Endothelial cell of umbilical vein (primary cell): ENCODE data around the gene OAS2. TPM values are rescaled to one million over a fixed set of nuclear protein-coding genes. Genes with fewer than 3 reads are reported as not detected.

Experiments
- BruUV-seq: library from RNA; stranded (reverse); fragments of 400-500 nt; replicated peaks from 2 replicates; lab custom pipeline; 2021; lab: Mats Ljungman, UMichigan
- CTCF ChIA-PET: fragments of 300-600, 350-600 bp; sonication (Branson Sonifier 250); formaldehyde crosslinking; loops from one replicate; lab custom pipeline; 2021; ENCODE audit warnings: antibody characterized with exemption, inconsistent platforms; lab: Charles Lee
- POLR2A ChIA-PET: fragments of 300-600, 350-600 bp; sonication (Branson Sonifier 250); formaldehyde crosslinking; loops from one replicate; lab custom pipeline; 2021; ENCODE audit warnings: antibody characterized with exemption, inconsistent platforms; lab: Charles Lee
- DNase-seq: peaks from one replicate; pipeline ENCODE4 v3.0.0-alpha.2; 2011; ENCODE audit warnings: low read depth, low spot score
- FAIRE-seq: peaks from 2 replicates; lab custom pipeline; 2011; peaks lifted over from hg19 to GRCh38; lab: Jason Lieb, UNC
- H2AFZ ChIP-seq: 2 replicates; pipeline ENCODE4 v1.6.0; 2012; ENCODE audit warnings: low read depth, low read length, control low read depth, inconsistent platforms
- H3K27ac ChIP-seq: 2 replicates; pipeline ENCODE4 v1.5.1; 2011; ENCODE audit warnings: low read depth, mild to moderate bottlenecking, control low read depth, low read length, moderate library complexity; ENCODE audit not compliant: insufficient read depth
- H3K27me3 ChIP-seq, 2 experiments: 2 replicates each; pipeline versions ENCODE4 v1.6.0 to v1.6.1; 2011; ENCODE audit warnings: low read length in 2 of 2, mixed read lengths in 1 of 2; ENCODE audit not compliant: control insufficient read depth in 2 of 2, insufficient read depth in 2 of 2
- H3K36me3 ChIP-seq, 2 experiments: 2 replicates in 1 of 2; 3 replicates in 1 of 2; pipeline ENCODE4 v1.5.1; 2011; ENCODE audit warnings: low read length in 2 of 2, mild to moderate bottlenecking in 1 of 2, moderate library complexity in 1 of 2; ENCODE audit not compliant: control insufficient read depth in 2 of 2, insufficient read depth in 2 of 2; ENCODE audit errors: extremely low read depth in 1 of 2
- H3K4me1 ChIP-seq: 3 replicates; pipeline ENCODE4 v1.5.1; 2011; ENCODE audit warnings: mild to moderate bottlenecking, low read length; ENCODE audit not compliant: control insufficient read depth, insufficient read depth; ENCODE audit errors: extremely low read depth
- H3K4me2 ChIP-seq: 2 replicates; pipeline ENCODE4 v1.6.1; 2011; ENCODE audit warnings: low read length, control low read depth, mixed read lengths; ENCODE audit not compliant: insufficient read depth
- H3K4me3 ChIP-seq, 3 experiments: fragments of 200-600 bp in 1 of 3; sonication (generic), shearing (Covaris generic) in 1 of 3; replicated peaks in 1 of 3; 2 replicates each; pipeline ENCODE4 v1.5.1; 2011 to 2016; ENCODE audit warnings: control low read depth in 3 of 3, low read length in 3 of 3, mild to moderate bottlenecking in 2 of 3, inconsistent platforms in 1 of 3, low read depth in 1 of 3, moderate library complexity in 1 of 3; ENCODE audit not compliant: insufficient read depth in 1 of 3
- H3K79me2 ChIP-seq: 2 replicates; pipeline ENCODE4 v1.6.0; 2012; ENCODE audit warnings: low read length, inconsistent platforms; ENCODE audit not compliant: control insufficient read depth, insufficient read depth
- H3K9ac ChIP-seq: replicated peaks from 2 replicates; pipeline ENCODE3; 2011; ENCODE audit warnings: low read length, control low read depth; ENCODE audit not compliant: insufficient read depth; ENCODE audit errors: extremely low read depth
- H3K9me1 ChIP-seq: replicated peaks from 3 replicates; pipeline ENCODE4 v1.6.0; 2011; ENCODE audit warnings: mild to moderate bottlenecking, low read length; ENCODE audit not compliant: control insufficient read depth, insufficient read depth; ENCODE audit errors: extremely low read depth
- H3K9me3 ChIP-seq: replicated peaks from 2 replicates; pipeline ENCODE4 v1.5.1; 2012; ENCODE audit warnings: low read length, inconsistent platforms; ENCODE audit not compliant: control insufficient read depth, insufficient read depth
- H4K20me1 ChIP-seq: replicated peaks from 2 replicates; pipeline ENCODE3; 2011; ENCODE audit warnings: mild to moderate bottlenecking, low read length; ENCODE audit not compliant: control insufficient read depth, insufficient read depth; ENCODE audit errors: extremely low read depth
- FOS ChIP-seq: IDR thresholded peaks from 2 replicates; pipeline ENCODE4 v1.6.1; 2011; ENCODE audit warnings: mild to moderate bottlenecking, low read length, moderate library complexity, borderline replicate concordance; ENCODE audit not compliant: insufficient read depth
- GATA2 ChIP-seq: IDR thresholded peaks from 2 replicates; pipeline ENCODE4 v1.7.0; 2011; ENCODE audit warnings: low read depth, mild to moderate bottlenecking, moderate library complexity, mixed read lengths, low read length; ENCODE audit not compliant: insufficient read length, insufficient read depth
- JUN ChIP-seq: IDR thresholded peaks from 2 replicates; pipeline ENCODE4 v1.6.1; 2011; ENCODE audit warnings: borderline replicate concordance, low read depth; ENCODE audit not compliant: insufficient read length, insufficient read depth
- MAX ChIP-seq: IDR thresholded peaks from 2 replicates; pipeline ENCODE4 v1.6.1; 2011; ENCODE audit not compliant: insufficient read depth, insufficient read length
- MYC ChIP-seq: IDR thresholded peaks from one replicate; pipeline ENCODE4 v1.6.1; 2011; ENCODE audit warnings: mild to moderate bottlenecking, low read depth, low read length
- POLR2A ChIP-seq: IDR thresholded peaks from 2 replicates; pipeline ENCODE4 v1.6.1; 2012; ENCODE audit warnings: low read depth, mild to moderate bottlenecking, control low read depth, low read length
- POLR2AphosphoS5 ChIP-seq: IDR thresholded peaks from 2 replicates; pipeline ENCODE4 v1.6.1; 2012; ENCODE audit warnings: low read depth, mild to moderate bottlenecking, control low read depth, low read length, moderate library complexity; ENCODE audit not compliant: insufficient read depth
- dilution Hi-C: fragments of 300-500 bp; cut with MboI; formaldehyde crosslinking; loops from one replicate; pipeline ENCODE4 v1.15.0; 2019; ENCODE audit warnings: low sequenced_read_pairs; ENCODE audit not compliant: extremely low pct_ligation_motif_present
- intact Hi-C: fragments of 100-400 bp; cut with micrococcal nuclease; formaldehyde crosslinking; loops from one replicate; pipeline ENCODE4 v1.10.0; 2022
- polyA plus RNA-seq, 4 experiments: library from polyadenylated mRNA; depleted of rRNA in 3 of 4; stranded (reverse) in 3 of 4; unstranded in 1 of 4; fragments of >200 nt; gene quantifications; 2 replicates each; pipeline versions ENCODE4 v1.2.1 to v1.2.3, GENCODE V29; 2011 to 2012; ENCODE audit warnings: missing spikeins in 1 of 4
- total RNA-seq: library from RNA; stranded (reverse); gene quantifications from 2 replicates; pipeline ENCODE4 v1.2.3, GENCODE V29; 2021
- TF ChIP-seq, protein P1 (sequence below), 2 donors: IDR thresholded peaks; 1 replicate in 1 of 2; 2 replicates in 1 of 2; pipeline ENCODE4 v1.5.1; 2011; ENCODE audit warnings: low read length in 2 of 2, mild to moderate bottlenecking in 2 of 2, moderate library complexity in 2 of 2, control low read depth in 1 of 2, inconsistent platforms in 1 of 2, low read depth in 1 of 2; ENCODE audit not compliant: insufficient read depth in 1 of 2; ENCODE audit errors: extremely low read depth in 1 of 2

The OAS2 gene
- total and polyA plus RNA-seq, 2 donors (not counting 3 experiments of a cell fraction or from before 2014, with no cell fraction given) = 1.3 to 3.1 TPM

DNA sequence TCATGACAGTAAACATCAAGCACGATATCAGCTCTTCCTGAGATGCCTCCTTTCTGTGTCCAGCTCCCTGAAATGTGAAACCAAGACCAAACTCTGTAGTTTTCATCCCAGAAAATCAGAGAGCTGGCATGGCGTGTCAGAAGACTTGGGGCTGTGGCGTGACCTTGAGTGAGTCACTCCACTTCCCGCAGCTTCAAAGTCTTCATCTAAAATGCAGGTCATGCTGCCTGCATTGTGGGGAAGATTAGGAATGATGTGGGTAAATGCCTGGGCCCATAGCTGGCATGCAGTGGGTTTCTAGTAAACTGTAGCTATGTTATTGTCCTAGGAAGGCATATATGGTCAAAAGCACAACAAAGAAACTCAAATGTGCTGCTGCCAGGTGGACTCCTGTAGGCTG is 28.8 kb downstream of the OAS2 start:
- peak; percentile 94 for FAIRE-seq
- CTCF ChIA-PET = interaction anchor here (1.0 to 9.0 kb wide), 12 partner anchors 9 to 168 kb away, joined by 3 to 177 read pairs (median 8); partner anchors contain the start of gene OAS1
- Histone ChIP-seq H3K4me3 (no peak overlapping the region), H3K27me3 (no peaks in the 10 kb centered on the region), H3K9me1 (no peaks in the 10 kb centered on the region), H3K9me3 (no peaks in the 10 kb centered on the region), H3K79me2 (no peaks in the 10 kb centered on the region), H2AFZ (peak overlapping the region; percentile 16), H3K36me3 (no peaks in the 10 kb centered on the region), H3K9ac (peak overlapping the region; percentile 11), H3K27ac (peak overlapping the region; percentile 26), H3K4me1 (peaks cover 22% of the 10 kb centered on the region), H3K4me2 (peak overlapping the region; percentile 1), H4K20me1 (no peaks in the 10 kb centered on the region)
- BruUV-seq = no TSS peak
- dilution Hi-C loops = no loop called here
- intact Hi-C loops = loop anchor here (1.0 to 2.0 kb wide), 2 partner anchors 12 to 34 kb away; no protein-coding TSS in a partner anchor
- no peak for TF ChIP-seq MYC
- TF ChIP-seq POLR2A = no peak
- no peak for TF ChIP-seq GATA2
- TF ChIP-seq, protein P1, sequence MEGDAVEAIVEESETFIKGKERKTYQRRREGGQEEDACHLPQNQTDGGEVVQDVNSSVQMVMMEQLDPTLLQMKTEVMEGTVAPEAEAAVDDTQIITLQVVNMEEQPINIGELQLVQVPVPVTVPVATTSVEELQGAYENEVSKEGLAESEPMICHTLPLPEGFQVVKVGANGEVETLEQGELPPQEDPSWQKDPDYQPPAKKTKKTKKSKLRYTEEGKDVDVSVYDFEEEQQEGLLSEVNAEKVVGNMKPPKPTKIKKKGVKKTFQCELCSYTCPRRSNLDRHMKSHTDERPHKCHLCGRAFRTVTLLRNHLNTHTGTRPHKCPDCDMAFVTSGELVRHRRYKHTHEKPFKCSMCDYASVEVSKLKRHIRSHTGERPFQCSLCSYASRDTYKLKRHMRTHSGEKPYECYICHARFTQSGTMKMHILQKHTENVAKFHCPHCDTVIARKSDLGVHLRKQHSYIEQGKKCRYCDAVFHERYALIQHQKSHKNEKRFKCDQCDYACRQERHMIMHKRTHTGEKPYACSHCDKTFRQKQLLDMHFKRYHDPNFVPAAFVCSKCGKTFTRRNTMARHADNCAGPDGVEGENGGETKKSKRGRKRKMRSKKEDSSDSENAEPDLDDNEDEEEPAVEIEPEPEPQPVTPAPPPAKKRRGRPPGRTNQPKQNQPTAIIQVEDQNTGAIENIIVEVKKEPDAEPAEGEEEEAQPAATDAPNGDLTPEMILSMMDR (IDR thresholded peaks at IDR 0.05; ENCODE audit: extremely low read depth in 1 of 2, insufficient read depth in 1 of 2, low read depth in 1 of 2, low read length in 2 of 2) = no peak
- TF ChIP-seq POLR2AphosphoS5 = peak; percentile 38
- peak; percentile 73 for TF ChIP-seq JUN
- peak; percentile 77 for TF ChIP-seq FOS
- peak; percentile 3 for TF ChIP-seq MAX
- POLR2A ChIA-PET = interaction anchor here (0.6 to 1.4 kb wide), 2 partner anchors 14 to 248 kb away, joined by 4 read pairs; no protein-coding TSS in a partner anchor
- DNase-seq = peak; percentile 60
